ENCODE results near the gene DZIP1.

DNA sequence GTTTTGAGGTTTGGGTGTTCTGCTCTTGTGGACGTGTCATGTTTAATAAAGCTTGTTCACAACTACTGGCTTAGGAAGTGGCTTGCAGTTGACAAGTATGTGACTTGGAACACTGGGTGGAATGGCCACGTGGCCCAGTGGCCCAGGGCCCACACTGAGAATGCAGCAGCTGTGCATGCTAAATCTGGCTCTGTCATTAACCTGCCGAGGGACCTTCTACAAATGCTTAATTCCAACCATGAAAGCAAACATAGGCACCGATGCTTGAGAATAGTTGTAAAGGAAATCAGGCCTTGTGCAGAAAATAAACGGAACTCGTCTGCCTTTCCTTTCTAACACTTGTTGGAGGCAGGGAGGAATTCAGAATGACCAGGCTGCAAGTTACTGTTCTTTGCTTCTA is 103.6 kb downstream of the DZIP1 start:
- TF ChIP-seq, protein P1, sequence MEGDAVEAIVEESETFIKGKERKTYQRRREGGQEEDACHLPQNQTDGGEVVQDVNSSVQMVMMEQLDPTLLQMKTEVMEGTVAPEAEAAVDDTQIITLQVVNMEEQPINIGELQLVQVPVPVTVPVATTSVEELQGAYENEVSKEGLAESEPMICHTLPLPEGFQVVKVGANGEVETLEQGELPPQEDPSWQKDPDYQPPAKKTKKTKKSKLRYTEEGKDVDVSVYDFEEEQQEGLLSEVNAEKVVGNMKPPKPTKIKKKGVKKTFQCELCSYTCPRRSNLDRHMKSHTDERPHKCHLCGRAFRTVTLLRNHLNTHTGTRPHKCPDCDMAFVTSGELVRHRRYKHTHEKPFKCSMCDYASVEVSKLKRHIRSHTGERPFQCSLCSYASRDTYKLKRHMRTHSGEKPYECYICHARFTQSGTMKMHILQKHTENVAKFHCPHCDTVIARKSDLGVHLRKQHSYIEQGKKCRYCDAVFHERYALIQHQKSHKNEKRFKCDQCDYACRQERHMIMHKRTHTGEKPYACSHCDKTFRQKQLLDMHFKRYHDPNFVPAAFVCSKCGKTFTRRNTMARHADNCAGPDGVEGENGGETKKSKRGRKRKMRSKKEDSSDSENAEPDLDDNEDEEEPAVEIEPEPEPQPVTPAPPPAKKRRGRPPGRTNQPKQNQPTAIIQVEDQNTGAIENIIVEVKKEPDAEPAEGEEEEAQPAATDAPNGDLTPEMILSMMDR (IDR thresholded peaks at IDR 0.05 in 2 of 3, conservative IDR thresholded peaks at IDR 0.05 in 1 of 3; ENCODE audit: control insufficient read depth in 2 of 3, extremely low read depth in 1 of 3, insufficient read depth in 1 of 3, low read depth in 3 of 3, low read length in 3 of 3) = no peak
- TF ChIP-seq CBX3 (IDR thresholded peaks at IDR 0.05; ENCODE audit: borderline replicate concordance, low read depth) (no peak), YBX1 (IDR thresholded peaks at IDR 0.05) (no peak), RAD21 (IDR thresholded peaks at IDR 0.05; ENCODE audit: insufficient read depth, low read depth, low read length) (no peak), POLR2AphosphoS5 (IDR thresholded peaks at IDR 0.05; ENCODE audit: low read length) (no peak), MYC (IDR thresholded peaks at IDR 0.05; ENCODE audit: insufficient read depth, insufficient read length, insufficient replicate concordance, low read length, severe bottlenecking) (no peak), SPI1 (IDR thresholded peaks at IDR 0.05; ENCODE audit: borderline replicate concordance, insufficient read depth, low read depth, low read length) (no peak)
- TF ChIP-seq, protein P2, sequence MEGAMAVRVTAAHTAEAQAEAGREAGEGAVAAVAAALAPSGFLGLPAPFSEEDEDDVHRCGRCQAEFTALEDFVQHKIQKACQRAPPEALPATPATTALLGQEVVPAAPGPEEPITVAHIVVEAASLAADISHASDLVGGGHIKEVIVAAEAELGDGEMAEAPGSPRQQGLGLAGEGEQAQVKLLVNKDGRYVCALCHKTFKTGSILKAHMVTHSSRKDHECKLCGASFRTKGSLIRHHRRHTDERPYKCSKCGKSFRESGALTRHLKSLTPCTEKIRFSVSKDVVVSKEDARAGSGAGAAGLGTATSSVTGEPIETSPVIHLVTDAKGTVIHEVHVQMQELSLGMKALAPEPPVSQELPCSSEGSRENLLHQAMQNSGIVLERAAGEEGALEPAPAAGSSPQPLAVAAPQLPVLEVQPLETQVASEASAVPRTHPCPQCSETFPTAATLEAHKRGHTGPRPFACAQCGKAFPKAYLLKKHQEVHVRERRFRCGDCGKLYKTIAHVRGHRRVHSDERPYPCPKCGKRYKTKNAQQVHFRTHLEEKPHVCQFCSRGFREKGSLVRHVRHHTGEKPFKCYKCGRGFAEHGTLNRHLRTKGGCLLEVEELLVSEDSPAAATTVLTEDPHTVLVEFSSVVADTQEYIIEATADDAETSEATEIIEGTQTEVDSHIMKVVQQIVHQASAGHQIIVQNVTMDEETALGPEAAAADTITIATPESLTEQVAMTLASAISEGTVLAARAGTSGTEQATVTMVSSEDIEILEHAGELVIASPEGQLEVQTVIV (IDR thresholded peaks at IDR 0.05; ENCODE audit: borderline replicate concordance, partially characterized antibody) = no peak
